PC-9 (cell line): ENCODE results near the gene C10orf105. TPM values are rescaled to one million over a fixed set of nuclear protein-coding genes. Genes with fewer than 3 reads are reported as not detected.

ENCODE experiments used
- BruUV-seq: library from RNA; stranded (reverse); fragments of 400-500 nt; replicated peaks from 2 replicates; lab custom pipeline; 2021; lab: Mats Ljungman, UMichigan
- CTCF ChIA-PET: fragments of 300-600 bp; sonication (Branson Sonifier 250); formaldehyde crosslinking; loops from one replicate; lab custom pipeline; 2022; ENCODE audit warnings: antibody characterized with exemption; lab: Charles Lee
- POLR2A ChIA-PET: fragments of 300-600 bp; sonication (Branson Sonifier 250); formaldehyde crosslinking; loops from one replicate; lab custom pipeline; 2022; ENCODE audit warnings: antibody characterized with exemption; ENCODE audit not compliant: unreplicated experiment; lab: Charles Lee
- DNase-seq, 2 experiments: peaks; one replicate each; pipeline versions ENCODE4 v3.0.0 to v3.0.0-alpha.2; 2015 to 2022; ENCODE audit warnings: mixed read lengths in 1 of 2
- H2AFZ ChIP-seq: fragments of 200-600 bp; sonication (generic); 2 replicates; pipeline ENCODE4 v1.8.1; 2017; ENCODE audit warnings: antibody characterized with exemption
- H3F3A ChIP-seq: fragments of 200-600 bp; sonication (generic); 2 replicates; pipeline ENCODE4 v1.8.1; 2017; ENCODE audit warnings: antibody characterized with exemption, mild to moderate bottlenecking, low read depth; ENCODE audit not compliant: insufficient read depth
- H3K27ac ChIP-seq: fragments of 200-600 bp; sonication (generic); 2 replicates; pipeline ENCODE4 v1.6.1; 2016; ENCODE audit warnings: mixed run types
- H3K27me3 ChIP-seq: fragments of 200-600 bp; sonication (generic); 2 replicates; pipeline ENCODE4 v1.6.1; 2016; ENCODE audit warnings: low read depth, mixed run types; ENCODE audit not compliant: insufficient read depth
- H3K36me3 ChIP-seq: fragments of 200-600 bp; sonication (generic); 2 replicates; pipeline ENCODE4 v1.6.1; 2016; ENCODE audit warnings: low read depth, mixed run types
- H3K4me1 ChIP-seq: fragments of 200-600 bp; sonication (generic); replicated peaks from 2 replicates; pipeline ENCODE4 v1.6.1; 2016; ENCODE audit warnings: mixed run types; ENCODE audit not compliant: insufficient read depth
- H3K4me2 ChIP-seq: fragments of 200-600 bp; sonication (generic); 2 replicates; pipeline ENCODE4 v1.6.1; 2017; ENCODE audit warnings: mixed run types
- H3K4me3 ChIP-seq: fragments of 200-600 bp; sonication (generic); 2 replicates; pipeline ENCODE4 v1.6.1; 2016; ENCODE audit warnings: mixed run types
- H3K79me2 ChIP-seq: fragments of 200-600 bp; sonication (generic); 2 replicates; pipeline ENCODE4 v1.6.1; 2017; ENCODE audit warnings: low read depth, mixed run types
- H3K9me2 ChIP-seq: fragments of 200-600 bp; sonication (generic); 2 replicates; pipeline ENCODE4 v1.8.1; 2017; ENCODE audit warnings: mild to moderate bottlenecking; ENCODE audit not compliant: insufficient read depth
- H3K9me3 ChIP-seq: fragments of 200-600 bp; sonication (generic); 2 replicates; pipeline ENCODE4 v1.8.1; 2016; ENCODE audit warnings: low read depth; ENCODE audit not compliant: insufficient read depth
- H4K20me1 ChIP-seq: fragments of 200-600 bp; sonication (generic); 2 replicates; pipeline ENCODE4 v1.8.1; 2017; ENCODE audit not compliant: insufficient read depth
- EZH2 ChIP-seq: fragments of 200-600 bp; sonication (generic); IDR thresholded peaks from 2 replicates; pipeline ENCODE4 v1.8.0; 2017; ENCODE audit warnings: antibody characterized with exemption, low read depth
- intact Hi-C: fragments of 100-400 bp; cut with micrococcal nuclease; formaldehyde crosslinking; loops from one replicate; pipeline ENCODE4 v1.10.0; 2022; ENCODE audit not compliant: unreplicated experiment
- total RNA-seq: library from RNA; stranded (reverse); gene quantifications from 2 replicates; pipeline ENCODE4 v1.2.3, GENCODE V29; 2021
- TF ChIP-seq, protein P1 (sequence below): fragments of 200-600 bp; sonication (generic); conservative IDR thresholded peaks from 2 replicates; pipeline ENCODE4 v1.6.1; 2017; ENCODE audit warnings: mixed run types, antibody characterized with exemption, mild to moderate bottlenecking, moderate library complexity

Gene C10orf105
- total RNA-seq, 1 experiment from 2014 or later = not detected

- no peaks in the 10 kb centered on the region for H3K36me3 ChIP-seq
- DNase-seq = no peak
- H3K27me3 ChIP-seq = no peaks in the 10 kb centered on the region
- H3K9me2 ChIP-seq = no peaks in the 10 kb centered on the region
- H4K20me1 ChIP-seq = no peaks in the 10 kb centered on the region
- ChIA-PET POLR2A (interaction anchor here (0.7 kb wide), 1 partner anchor 127 kb away, joined by 3 read pairs; no protein-coding TSS in a partner anchor), CTCF (interaction anchor here (0.5 to 1.5 kb wide), 3 partner anchors 22 to 399 kb away, joined by 3 to 7 read pairs (median 4); partner anchors contain the start of gene VSIR)
- intact Hi-C loops = loop anchor here (5.0 kb wide), 1 partner anchor 98 kb away; no protein-coding TSS in a partner anchor
- H3K79me2 ChIP-seq = no peaks in the 10 kb centered on the region
- peak overlapping the region; percentile 50 for H3K27ac ChIP-seq
- peaks cover 14% of the 10 kb centered on the region for H3K4me1 ChIP-seq
- peaks cover 6% of the 10 kb centered on the region; the same call in 1 of the 2 replicates for H3F3A ChIP-seq
- no peak overlapping the region for H2AFZ ChIP-seq
- no peak overlapping the region for H3K4me3 ChIP-seq
- H3K9me3 ChIP-seq = no peaks in the 10 kb centered on the region
- peak overlapping the region; percentile 39 for H3K4me2 ChIP-seq
- no TSS peak for BruUV-seq
- TF ChIP-seq EZH2 = no peak
- TF ChIP-seq, protein P1, sequence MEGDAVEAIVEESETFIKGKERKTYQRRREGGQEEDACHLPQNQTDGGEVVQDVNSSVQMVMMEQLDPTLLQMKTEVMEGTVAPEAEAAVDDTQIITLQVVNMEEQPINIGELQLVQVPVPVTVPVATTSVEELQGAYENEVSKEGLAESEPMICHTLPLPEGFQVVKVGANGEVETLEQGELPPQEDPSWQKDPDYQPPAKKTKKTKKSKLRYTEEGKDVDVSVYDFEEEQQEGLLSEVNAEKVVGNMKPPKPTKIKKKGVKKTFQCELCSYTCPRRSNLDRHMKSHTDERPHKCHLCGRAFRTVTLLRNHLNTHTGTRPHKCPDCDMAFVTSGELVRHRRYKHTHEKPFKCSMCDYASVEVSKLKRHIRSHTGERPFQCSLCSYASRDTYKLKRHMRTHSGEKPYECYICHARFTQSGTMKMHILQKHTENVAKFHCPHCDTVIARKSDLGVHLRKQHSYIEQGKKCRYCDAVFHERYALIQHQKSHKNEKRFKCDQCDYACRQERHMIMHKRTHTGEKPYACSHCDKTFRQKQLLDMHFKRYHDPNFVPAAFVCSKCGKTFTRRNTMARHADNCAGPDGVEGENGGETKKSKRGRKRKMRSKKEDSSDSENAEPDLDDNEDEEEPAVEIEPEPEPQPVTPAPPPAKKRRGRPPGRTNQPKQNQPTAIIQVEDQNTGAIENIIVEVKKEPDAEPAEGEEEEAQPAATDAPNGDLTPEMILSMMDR = no peak
These were observed 5.0 kb downstream of the C10orf105 start for GRCh38 chr10:71714592-71714991.

DNA sequence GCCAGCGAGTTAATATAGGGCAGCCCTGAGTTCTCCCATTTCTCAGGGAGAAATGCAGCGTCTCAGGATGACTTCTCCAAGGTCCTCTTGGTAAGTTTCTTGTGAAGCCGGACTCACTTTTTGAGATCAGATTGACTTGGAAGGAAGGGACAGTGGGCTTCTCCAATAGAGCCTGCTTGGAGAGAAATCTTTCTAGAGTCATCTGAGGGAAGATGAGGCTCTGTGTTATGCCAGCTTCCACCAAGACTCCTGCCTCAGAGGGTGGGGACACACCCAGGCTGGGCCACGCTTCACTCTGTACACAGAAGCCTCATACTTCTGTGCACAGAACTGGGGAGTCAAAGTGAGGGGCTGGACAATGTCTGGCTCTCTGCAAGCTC, 5.6 kb downstream of the C10orf105 start:
- no TSS peak for BruUV-seq
- POLR2A ChIA-PET = interaction anchor here (0.6 to 0.7 kb wide), 2 partner anchors 53 to 127 kb away, joined by 3 to 6 read pairs; no protein-coding TSS in a partner anchor
- Histone ChIP-seq H3F3A (peaks cover 6% of the 10 kb centered on the region; the same call in 1 of the 2 replicates), H3K4me3 (no peak overlapping the region), H3K4me1 (peaks cover 18% of the 10 kb centered on the region), H3K27me3 (no peaks in the 10 kb centered on the region), H3K27ac (peak overlapping the region; percentile 50), H2AFZ (peak overlapping the region; percentile 5; the same call in 1 of the 2 replicates), H3K9me3 (no peaks in the 10 kb centered on the region), H4K20me1 (no peaks in the 10 kb centered on the region), H3K79me2 (no peaks in the 10 kb centered on the region), H3K4me2 (peak overlapping the region; percentile 39), H3K36me3 (no peaks in the 10 kb centered on the region), H3K9me2 (no peaks in the 10 kb centered on the region)
- TF ChIP-seq EZH2 = no peak
- TF ChIP-seq, protein P1 = no peak
- CTCF ChIA-PET = interaction anchor here (0.5 to 1.5 kb wide), 4 partner anchors 21 to 399 kb away, joined by 3 to 7 read pairs (median 4); partner anchors contain the start of gene VSIR
- intact Hi-C loops = loop anchor here (5.0 kb wide), 1 partner anchor 98 kb away; no protein-coding TSS in a partner anchor
- no peak for DNase-seq

GRCh38 chr10:71713135-71714030, 6.2 kb downstream of the C10orf105 start:
- Histone ChIP-seq H3K36me3 (no peaks in the 10 kb centered on the region), H3F3A (peaks cover 6% of the 10 kb centered on the region; the same call in 1 of the 2 replicates), H3K79me2 (no peaks in the 10 kb centered on the region), H4K20me1 (no peaks in the 10 kb centered on the region), H2AFZ (peak overlapping the region; percentile 5; the same call in 1 of the 2 replicates), H3K9me3 (no peaks in the 10 kb centered on the region), H3K4me1 (peaks cover 20% of the 10 kb centered on the region), H3K9me2 (no peaks in the 10 kb centered on the region), H3K27ac (peak overlapping the region; percentile 50), H3K27me3 (no peaks in the 10 kb centered on the region), H3K4me3 (no peak overlapping the region), H3K4me2 (peak overlapping the region; percentile 39)
- TF ChIP-seq, protein P1 = no peak; the same call in 1 of the 2 replicates
- no peak for TF ChIP-seq EZH2
- TSS peak; percentile 78 for BruUV-seq
- intact Hi-C loops = loop anchor here (1.0 to 5.0 kb wide), 2 partner anchors 54 to 99 kb away; no protein-coding TSS in a partner anchor
- POLR2A ChIA-PET = interaction anchor here (0.6 kb wide), 1 partner anchor 54 kb away, joined by 6 read pairs; no protein-coding TSS in a partner anchor
- DNase-seq = peak; percentile 66 to 77
- CTCF ChIA-PET = interaction anchor here (0.6 to 1.3 kb wide), 4 partner anchors 16 to 335 kb away, joined by 3 read pairs; no protein-coding TSS in a partner anchor
